Esophagus squamous epithelium (tissue), 4 donors: ENCODE data around the gene LGALS8.

Experiments
- CTCF ChIP-seq, 6 experiments: fragments of 450-650 bp in 4 of 6; fragments of 200-600 bp in 2 of 6; sonication (generic) in 2 of 6; IDR thresholded peaks; one replicate each; pipeline ENCODE4 v1.5.1; 2016 to 2019; ENCODE audit warnings: antibody characterized with exemption in 6 of 6, mild to moderate bottlenecking in 4 of 6, moderate library complexity in 4 of 6
- POLR2A ChIP-seq, 4 donors: fragments of 450-650 bp; IDR thresholded peaks; one replicate each; pipeline ENCODE4 v1.6.1; 2017; ENCODE audit warnings: antibody characterized with exemption in 4 of 4, mild to moderate bottlenecking in 4 of 4, moderate library complexity in 3 of 4

GRCh38 chr1:236540813-236541465 is 17.2 kb downstream of the LGALS8 start:
- TF ChIP-seq CTCF (IDR thresholded peaks at IDR 0.05) (no peak), POLR2A (IDR thresholded peaks at IDR 0.05) (no peak)
